ENCODE measurements around the gene TRIM54.

The TRIM54 gene

GRCh38 chr2:27275211-27276150 lies 6.7 kb upstream of the TRIM54 start, which contains the start of gene DNAJC5G:
DNAJC5G (plus strand) TSS chr2:27275433; CDS start chr2:27276729, 1,296 bp downstream.
- in situ Hi-C loops (cut with HindIII; ENCODE audit: low pct_unique_long_range_greater_than_20kb, low sequenced_read_pairs), result no loop called here
- TF ChIP-seq JUND (IDR thresholded peaks at IDR 0.05; ENCODE audit: low read depth), result no peak
- DNase-seq (ENCODE audit: low read depth in 1 of 2, low spot score in 1 of 2), result no peak

- no peak for TF ChIP-seq JUND (IDR thresholded peaks at IDR 0.05; ENCODE audit: low read depth)
- DNase-seq (ENCODE audit: low read depth in 1 of 2, low spot score in 1 of 2), result no peak
- in situ Hi-C loops (cut with HindIII; ENCODE audit: low pct_unique_long_range_greater_than_20kb, low sequenced_read_pairs), result no loop called here
Measured at GRCh38 chr2:27278010-27278409, 4.2 kb upstream of the TRIM54 start.

- no peak for TF ChIP-seq JUND (IDR thresholded peaks at IDR 0.05; ENCODE audit: low read depth)
- in situ Hi-C loops (cut with HindIII; ENCODE audit: low pct_unique_long_range_greater_than_20kb, low sequenced_read_pairs), result no loop called here
- no peak for DNase-seq (ENCODE audit: low read depth in 1 of 2, low spot score in 1 of 2)
Measured at GRCh38 chr2:27280826-27281225, 1.4 kb upstream of the TRIM54 start.

GRCh38 chr2:27281442-27281841 lies 787 bp upstream of the TRIM54 start:
- TF ChIP-seq JUND (IDR thresholded peaks at IDR 0.05; ENCODE audit: low read depth), result no peak
- DNase-seq (ENCODE audit: low read depth in 1 of 2, low spot score in 1 of 2), result no peak
- in situ Hi-C loops (cut with HindIII; ENCODE audit: low pct_unique_long_range_greater_than_20kb, low sequenced_read_pairs), result no loop called here

- no peak for DNase-seq (ENCODE audit: low read depth in 1 of 2, low spot score in 1 of 2)
- TF ChIP-seq JUND (IDR thresholded peaks at IDR 0.05; ENCODE audit: low read depth), result no peak
- in situ Hi-C loops (cut with HindIII; ENCODE audit: low pct_unique_long_range_greater_than_20kb, low sequenced_read_pairs), result no loop called here
Measured at GRCh38 chr2:27282892-27283291, 663 bp downstream of the TRIM54 start.

GRCh38 chr2:27284996-27285395 lies 2.8 kb downstream of the TRIM54 start:
- TF ChIP-seq JUND (IDR thresholded peaks at IDR 0.05; ENCODE audit: low read depth), result no peak
- in situ Hi-C loops (cut with HindIII; ENCODE audit: low pct_unique_long_range_greater_than_20kb, low sequenced_read_pairs), result no loop called here
- DNase-seq (ENCODE audit: low read depth in 1 of 2, low spot score in 1 of 2), result no peak

GRCh38 chr2:27285481-27285880 lies 3.3 kb downstream of the TRIM54 start:
- in situ Hi-C loops (cut with HindIII; ENCODE audit: low pct_unique_long_range_greater_than_20kb, low sequenced_read_pairs), result no loop called here
- DNase-seq (ENCODE audit: low read depth in 1 of 2, low spot score in 1 of 2), result no peak
- no peak for TF ChIP-seq JUND (IDR thresholded peaks at IDR 0.05; ENCODE audit: low read depth)

- no peak for DNase-seq (ENCODE audit: low read depth in 1 of 2, low spot score in 1 of 2)
- in situ Hi-C loops (cut with HindIII; ENCODE audit: low pct_unique_long_range_greater_than_20kb, low sequenced_read_pairs), result no loop called here
- no peak for TF ChIP-seq JUND (IDR thresholded peaks at IDR 0.05; ENCODE audit: low read depth)
Measured at GRCh38 chr2:27288610-27289009, 6.4 kb downstream of the TRIM54 start.

GRCh38 chr2:27290549-27290948 lies 8.3 kb downstream of the TRIM54 start:
- no peak for TF ChIP-seq JUND (IDR thresholded peaks at IDR 0.05; ENCODE audit: low read depth)
- in situ Hi-C loops (cut with HindIII; ENCODE audit: low pct_unique_long_range_greater_than_20kb, low sequenced_read_pairs), result no loop called here
- DNase-seq (ENCODE audit: low read depth in 1 of 2, low spot score in 1 of 2), result no peak

GRCh38 chr2:27291865-27292264 lies 9.6 kb downstream of the TRIM54 start:
- in situ Hi-C loops (cut with HindIII; ENCODE audit: low pct_unique_long_range_greater_than_20kb, low sequenced_read_pairs), result no loop called here
- no peak for TF ChIP-seq JUND (IDR thresholded peaks at IDR 0.05; ENCODE audit: low read depth)
- no peak for DNase-seq (ENCODE audit: low read depth in 1 of 2, low spot score in 1 of 2)

GRCh38 chr2:27294928-27295327 lies 12.7 kb downstream of the TRIM54 start:
- in situ Hi-C loops (cut with HindIII; ENCODE audit: low pct_unique_long_range_greater_than_20kb, low sequenced_read_pairs), result no loop called here
- no peak for TF ChIP-seq JUND (IDR thresholded peaks at IDR 0.05; ENCODE audit: low read depth)
- no peak for DNase-seq (ENCODE audit: low read depth in 1 of 2, low spot score in 1 of 2)

- no peak for DNase-seq (ENCODE audit: low read depth in 1 of 2, low spot score in 1 of 2)
- TF ChIP-seq JUND (IDR thresholded peaks at IDR 0.05; ENCODE audit: low read depth), result no peak
- in situ Hi-C loops (cut with HindIII; ENCODE audit: low pct_unique_long_range_greater_than_20kb, low sequenced_read_pairs), result no loop called here
Measured at GRCh38 chr2:27296481-27296880, 14.3 kb downstream of the TRIM54 start.

- TF ChIP-seq JUND (IDR thresholded peaks at IDR 0.05; ENCODE audit: low read depth), result no peak
- DNase-seq (ENCODE audit: low read depth in 1 of 2, low spot score in 1 of 2), result no peak
- in situ Hi-C loops (cut with HindIII; ENCODE audit: low pct_unique_long_range_greater_than_20kb, low sequenced_read_pairs), result no loop called here
Measured at GRCh38 chr2:27297195-27297594, 15.0 kb downstream of the TRIM54 start.
